GM13977 (cell line): Measurements from ENCODE around the gene DNAJC27.

Experiments used
- DNase-seq: peaks from one replicate; pipeline ENCODE4 v3.0.0; 2012; ENCODE audit warnings: low spot score
- in situ Hi-C: fragments of 300-500 bp; cut with MboI; formaldehyde crosslinking; loops from one replicate; pipeline ENCODE4 v1.12.0; 2022; ENCODE audit warnings: low sequenced_read_pairs, low pct_unique_long_range_greater_than_20kb, mixed read lengths, inconsistent platforms; ENCODE audit not compliant: unreplicated experiment
- TF ChIP-seq, protein P1 (sequence below): IDR thresholded peaks from 2 replicates; pipeline ENCODE4 v1.5.1; 2012; ENCODE audit warnings: mild to moderate bottlenecking, control low read depth; ENCODE audit not compliant: insufficient read depth; ENCODE audit errors: extremely low read depth, missing control alignments

DNAJC27 gene

DNA sequence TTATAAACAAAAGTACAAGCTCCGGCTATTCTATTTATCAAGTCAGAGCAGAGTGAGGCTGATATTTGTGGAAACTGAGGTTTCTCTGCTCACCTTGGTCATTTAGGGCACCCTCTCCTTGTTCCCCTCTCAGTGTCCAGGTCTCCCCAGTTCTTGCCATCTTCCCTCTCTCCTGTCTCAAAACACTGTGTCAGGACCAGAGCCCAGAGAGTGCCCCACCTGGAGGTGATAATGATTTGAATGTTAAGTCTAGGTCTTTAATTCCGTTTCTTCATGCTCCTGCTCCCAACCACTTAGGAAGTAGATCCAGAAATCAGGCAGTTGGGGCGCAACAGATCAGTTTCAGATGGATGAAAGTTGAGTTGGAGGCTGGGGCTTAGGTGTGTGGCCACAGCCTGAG lies 42.5 kb downstream of the DNAJC27 start:
- TF ChIP-seq, protein P1, sequence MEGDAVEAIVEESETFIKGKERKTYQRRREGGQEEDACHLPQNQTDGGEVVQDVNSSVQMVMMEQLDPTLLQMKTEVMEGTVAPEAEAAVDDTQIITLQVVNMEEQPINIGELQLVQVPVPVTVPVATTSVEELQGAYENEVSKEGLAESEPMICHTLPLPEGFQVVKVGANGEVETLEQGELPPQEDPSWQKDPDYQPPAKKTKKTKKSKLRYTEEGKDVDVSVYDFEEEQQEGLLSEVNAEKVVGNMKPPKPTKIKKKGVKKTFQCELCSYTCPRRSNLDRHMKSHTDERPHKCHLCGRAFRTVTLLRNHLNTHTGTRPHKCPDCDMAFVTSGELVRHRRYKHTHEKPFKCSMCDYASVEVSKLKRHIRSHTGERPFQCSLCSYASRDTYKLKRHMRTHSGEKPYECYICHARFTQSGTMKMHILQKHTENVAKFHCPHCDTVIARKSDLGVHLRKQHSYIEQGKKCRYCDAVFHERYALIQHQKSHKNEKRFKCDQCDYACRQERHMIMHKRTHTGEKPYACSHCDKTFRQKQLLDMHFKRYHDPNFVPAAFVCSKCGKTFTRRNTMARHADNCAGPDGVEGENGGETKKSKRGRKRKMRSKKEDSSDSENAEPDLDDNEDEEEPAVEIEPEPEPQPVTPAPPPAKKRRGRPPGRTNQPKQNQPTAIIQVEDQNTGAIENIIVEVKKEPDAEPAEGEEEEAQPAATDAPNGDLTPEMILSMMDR = no peak
- in situ Hi-C loops = no loop called here
- DNase-seq = no peak

DNA sequence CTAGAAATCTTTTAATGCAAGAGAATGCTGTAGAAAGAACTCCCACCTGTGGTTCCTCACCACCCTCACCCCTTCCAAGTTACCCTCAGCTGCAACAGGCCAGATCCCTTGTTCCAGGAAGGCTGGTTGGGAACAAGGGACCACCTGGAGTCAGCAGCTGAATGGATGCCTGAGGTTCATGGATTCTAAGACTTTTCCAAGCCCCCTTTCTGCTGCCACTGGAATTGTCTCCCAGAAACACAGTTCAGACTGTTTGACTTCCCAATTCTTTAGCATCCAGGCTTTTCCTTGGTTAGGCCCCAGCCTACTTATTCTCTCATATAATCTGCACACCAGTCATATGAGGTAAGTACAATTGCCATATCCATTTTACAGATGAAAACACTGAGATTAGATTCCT lies 43.7 kb downstream of the DNAJC27 start:
- in situ Hi-C loops = no loop called here

DNA sequence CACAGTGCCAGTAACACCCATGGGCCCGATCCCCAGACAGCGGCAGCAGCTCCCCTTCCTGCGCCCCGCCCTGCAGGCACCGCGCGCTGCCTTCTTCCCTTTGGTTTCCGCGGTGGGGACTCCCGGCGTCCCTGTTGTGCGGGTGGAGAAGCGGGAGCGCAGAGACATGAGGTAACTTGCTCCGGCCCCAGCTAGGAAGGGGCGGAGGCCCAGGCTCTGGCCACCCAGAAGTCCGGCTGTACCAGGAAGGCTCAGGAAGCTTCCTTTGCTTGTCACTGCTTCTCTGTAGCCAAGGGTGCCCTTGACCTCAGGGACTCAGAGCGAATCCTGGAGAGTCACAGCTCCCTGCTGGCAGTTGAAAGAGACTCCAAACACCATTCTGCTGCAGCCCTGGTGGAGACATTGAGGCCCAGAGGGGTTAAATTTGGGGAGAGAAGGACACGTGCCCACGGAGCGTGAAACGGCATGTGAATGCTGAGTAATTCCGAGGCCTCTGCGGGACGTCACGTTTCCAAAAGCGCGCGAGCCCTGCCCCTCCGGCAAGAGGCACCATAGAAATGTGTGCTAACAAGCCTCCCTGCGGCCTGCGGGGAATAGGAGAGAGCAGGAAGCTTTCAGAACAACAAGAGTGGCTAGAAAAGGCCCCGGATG lies 45.0 kb downstream of the DNAJC27 start:
- in situ Hi-C loops = no loop called here
- no peak for DNase-seq
- TF ChIP-seq, protein P1 = no peak

More for the DNA sequence above, 43.7 kb downstream of the DNAJC27 start:
- DNase-seq = no peak
- TF ChIP-seq, protein P1 = no peak

DNA sequence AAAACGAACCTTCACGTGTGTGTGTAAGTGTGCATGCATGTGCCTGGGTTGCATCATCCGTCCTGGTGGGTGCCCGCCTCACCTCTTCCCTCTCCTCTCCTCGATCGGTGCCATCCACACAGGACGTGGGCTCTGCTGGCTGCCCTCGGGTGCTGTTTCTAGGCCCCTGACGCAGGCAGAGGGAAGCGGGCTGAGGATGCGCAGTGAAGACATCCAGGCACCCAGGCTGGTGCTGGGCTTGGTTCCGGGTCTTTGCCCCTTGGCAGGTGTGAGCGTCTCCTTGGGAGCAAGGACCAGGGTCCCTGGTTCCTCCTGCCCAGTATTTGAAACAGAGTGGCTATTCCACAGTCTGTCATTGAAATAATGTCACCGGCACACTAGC lies 45.5 kb downstream of the DNAJC27 start:
- in situ Hi-C loops = no loop called here
- no peak for DNase-seq
- TF ChIP-seq, protein P1 = no peak

DNA sequence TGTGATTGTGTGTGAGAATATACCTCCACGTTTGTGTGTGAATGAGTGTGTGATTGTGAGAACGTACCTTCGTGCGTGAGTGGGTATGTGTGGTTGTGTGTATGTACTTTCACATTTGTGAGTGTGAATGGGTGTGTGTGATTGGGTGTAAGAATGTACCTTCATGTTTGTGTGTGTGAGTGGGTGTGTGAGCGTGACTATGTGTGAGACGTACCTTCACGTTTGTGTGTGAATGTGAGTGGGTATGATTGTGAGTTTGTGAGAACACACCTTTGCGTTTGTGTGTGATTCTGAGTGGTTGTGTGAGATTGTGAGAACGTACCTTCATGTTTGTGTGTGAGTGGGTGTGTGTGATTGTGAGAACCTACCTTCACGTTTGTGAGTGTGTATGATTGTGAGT lies 45.9 kb downstream of the DNAJC27 start:
- in situ Hi-C loops = no loop called here
- no peak for DNase-seq
- TF ChIP-seq, protein P1 = no peak

DNA sequence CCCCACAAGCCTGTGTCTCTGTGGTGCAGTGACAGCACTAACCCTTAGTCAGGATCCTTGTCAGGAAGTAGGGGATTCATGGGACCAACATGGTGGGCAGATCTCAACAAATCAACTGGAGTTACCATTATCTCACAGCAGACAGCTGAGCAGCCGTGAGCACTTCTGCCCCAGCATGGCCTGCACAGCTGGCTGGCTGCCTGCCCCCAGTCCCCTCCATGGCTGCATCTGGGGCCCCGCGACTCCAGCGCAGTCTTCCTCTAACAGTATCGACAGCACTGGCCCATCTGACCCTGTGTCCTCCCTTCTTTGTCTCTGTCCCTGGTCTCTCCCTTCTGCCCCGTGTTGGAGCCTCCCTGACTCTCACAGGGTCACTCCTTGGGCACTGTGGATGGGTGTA lies 47.0 kb downstream of the DNAJC27 start:
- TF ChIP-seq, protein P1 = no peak
- in situ Hi-C loops = no loop called here

DNA sequence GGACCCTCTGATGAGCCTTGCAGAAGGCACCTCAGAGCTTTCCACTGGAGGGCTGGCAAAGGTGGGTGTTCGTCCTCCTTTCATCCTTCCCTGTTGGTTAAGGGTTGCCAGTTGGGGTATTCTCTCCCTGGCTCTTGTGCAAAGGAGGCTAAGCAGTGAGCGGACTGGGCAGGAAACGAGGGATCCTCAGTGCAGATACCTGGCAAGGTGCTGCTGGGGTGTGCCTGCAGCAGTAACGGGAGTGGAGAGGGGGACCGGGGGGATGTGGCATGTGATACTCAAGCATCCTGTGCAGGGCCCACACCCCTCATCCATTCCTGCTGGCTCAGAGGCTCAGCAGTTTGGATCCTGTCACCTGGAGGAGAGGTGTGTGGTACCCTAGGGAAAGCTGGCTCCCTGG lies 47.5 kb downstream of the DNAJC27 start:
- TF ChIP-seq, protein P1 = no peak
- DNase-seq = no peak
- in situ Hi-C loops = no loop called here

More for the DNA sequence above, 47.0 kb downstream of the DNAJC27 start:
- DNase-seq = no peak
